ENCODE data around the gene PC. TPM values are rescaled to one million over a fixed set of nuclear protein-coding genes. Genes with fewer than 3 reads are reported as not detected.

PC gene
- total RNA-seq, 2 donors from 2014 or later, result 12.2 to 81.7 TPM

- Histone ChIP-seq H3K36me3 (replicated peaks in 1 of 2; ENCODE audit: insufficient read depth in 1 of 2, low read depth in 2 of 2) (no peaks in the 10 kb centered on the region), H3K4me3 (no peak overlapping the region), H3K9me3 (no peaks in the 10 kb centered on the region), H3K4me1 (peaks cover 30% of the 10 kb centered on the region), H3K27me3 (no peaks in the 10 kb centered on the region), H3K27ac (peak overlapping the region in 3 of 4 donors; percentile 46 to 71 (median 61))
- DNase-seq, result peak; percentile 79 to 85 (median 84)
- intact Hi-C loops (cut with DNase I), result no loop called here
- ATAC-seq, result peak; percentile 93
- 58 to 94% methylated on average over 4 to 8 of the region's 8 CpGs for WGBS, 2 donors
- no peak for TF ChIP-seq POLR2A (IDR thresholded peaks at IDR 0.05)
- TF ChIP-seq, protein P1, sequence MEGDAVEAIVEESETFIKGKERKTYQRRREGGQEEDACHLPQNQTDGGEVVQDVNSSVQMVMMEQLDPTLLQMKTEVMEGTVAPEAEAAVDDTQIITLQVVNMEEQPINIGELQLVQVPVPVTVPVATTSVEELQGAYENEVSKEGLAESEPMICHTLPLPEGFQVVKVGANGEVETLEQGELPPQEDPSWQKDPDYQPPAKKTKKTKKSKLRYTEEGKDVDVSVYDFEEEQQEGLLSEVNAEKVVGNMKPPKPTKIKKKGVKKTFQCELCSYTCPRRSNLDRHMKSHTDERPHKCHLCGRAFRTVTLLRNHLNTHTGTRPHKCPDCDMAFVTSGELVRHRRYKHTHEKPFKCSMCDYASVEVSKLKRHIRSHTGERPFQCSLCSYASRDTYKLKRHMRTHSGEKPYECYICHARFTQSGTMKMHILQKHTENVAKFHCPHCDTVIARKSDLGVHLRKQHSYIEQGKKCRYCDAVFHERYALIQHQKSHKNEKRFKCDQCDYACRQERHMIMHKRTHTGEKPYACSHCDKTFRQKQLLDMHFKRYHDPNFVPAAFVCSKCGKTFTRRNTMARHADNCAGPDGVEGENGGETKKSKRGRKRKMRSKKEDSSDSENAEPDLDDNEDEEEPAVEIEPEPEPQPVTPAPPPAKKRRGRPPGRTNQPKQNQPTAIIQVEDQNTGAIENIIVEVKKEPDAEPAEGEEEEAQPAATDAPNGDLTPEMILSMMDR (IDR thresholded peaks at IDR 0.05), result no peak
Observed at GRCh38 chr11:66985508-66986177, 27.5 kb upstream of the PC start.

- no peak overlapping the region for H3K4me3 ChIP-seq
- WGBS, 2 donors, result 81 to 91% methylated on average over 5 of the region's 5 CpGs
- DNase-seq, result no peak
- peak overlapping the region in 1 of 4 donors; percentile 15 for H3K27ac ChIP-seq
- H3K9me3 ChIP-seq, result peaks cover 0 to 3% (median 0%) of the 10 kb centered on the region in 3 donors
- no peaks in the 10 kb centered on the region for H3K36me3 ChIP-seq (replicated peaks in 1 of 2; ENCODE audit: insufficient read depth in 1 of 2, low read depth in 2 of 2)
- no peak for ATAC-seq
- intact Hi-C loops (cut with DNase I), result no loop called here
- TF ChIP-seq, protein P1 (IDR thresholded peaks at IDR 0.05), result no peak
- TF ChIP-seq POLR2A (IDR thresholded peaks at IDR 0.05), result no peak
- no peaks in the 10 kb centered on the region for H3K27me3 ChIP-seq
- H3K4me1 ChIP-seq, result peaks cover 30% of the 10 kb centered on the region
Observed at GRCh38 chr11:66983275-66983924, 25.2 kb upstream of the PC start.

DNA sequence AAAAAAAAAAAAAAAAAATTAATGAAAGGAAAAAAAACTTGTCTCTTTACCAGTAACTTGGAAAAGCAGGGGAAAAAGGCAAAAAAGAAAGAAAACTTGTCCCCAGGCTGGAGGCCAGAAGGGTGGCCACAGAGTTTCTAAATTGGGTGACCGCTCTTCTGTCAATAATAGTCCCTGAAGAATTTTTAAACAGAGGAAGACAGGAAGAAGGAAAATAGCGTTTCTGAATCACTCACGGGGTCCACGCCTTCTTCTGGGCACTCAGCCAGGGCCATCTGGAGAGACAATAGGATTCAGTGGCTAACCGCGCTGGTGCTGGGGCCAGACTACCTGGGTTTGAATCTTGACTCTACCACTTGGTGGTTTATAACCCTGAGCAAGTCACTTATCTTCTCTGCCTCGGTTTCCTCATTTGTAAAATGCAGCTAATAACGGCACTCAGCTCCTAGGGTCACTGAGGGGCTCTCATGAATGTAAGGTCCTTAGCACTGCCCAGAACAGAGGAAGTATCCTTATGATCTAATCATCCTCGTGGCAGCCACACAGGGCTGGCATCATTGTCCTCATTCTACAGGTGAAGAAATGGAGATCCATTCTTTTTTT is 23.9 kb upstream of the PC start:
- no peak overlapping the region for H3K4me3 ChIP-seq
- H3K4me1 ChIP-seq, result peaks cover 30% of the 10 kb centered on the region
- no peak overlapping the region for H3K27ac ChIP-seq
- H3K27me3 ChIP-seq, result no peaks in the 10 kb centered on the region
- intact Hi-C loops (cut with DNase I), result no loop called here
- TF ChIP-seq, protein P1 (IDR thresholded peaks at IDR 0.05), result no peak
- no peak for TF ChIP-seq POLR2A (IDR thresholded peaks at IDR 0.05)
- DNase-seq (peak; percentile 52 to 74 (median 58)), ATAC-seq (no peak)
- no peaks in the 10 kb centered on the region for H3K36me3 ChIP-seq (replicated peaks in 1 of 2; ENCODE audit: insufficient read depth in 1 of 2, low read depth in 2 of 2)
- 33 to 39% methylated on average over 9 of the region's 9 CpGs for WGBS, 2 donors
- H3K9me3 ChIP-seq, result peaks cover 0 to 3% (median 0%) of the 10 kb centered on the region in 3 donors

GRCh38 chr11:66979336-66979980 is 21.3 kb upstream of the PC start:
- Histone ChIP-seq H3K4me3 (no peak overlapping the region), H3K36me3 (replicated peaks in 1 of 2; ENCODE audit: insufficient read depth in 1 of 2, low read depth in 2 of 2) (no peaks in the 10 kb centered on the region), H3K27me3 (no peaks in the 10 kb centered on the region), H3K27ac (no peak overlapping the region), H3K4me1 (peaks cover 10% of the 10 kb centered on the region), H3K9me3 (peaks cover 0 to 3% (median 0%) of the 10 kb centered on the region in 3 donors)
- DNase-seq (no peak), ATAC-seq (no peak)
- intact Hi-C loops (cut with DNase I), result no loop called here
- 94 to 98% methylated on average over 2 of the region's 2 CpGs for WGBS, 2 donors
- TF ChIP-seq POLR2A (IDR thresholded peaks at IDR 0.05), result no peak
- TF ChIP-seq, protein P1 (IDR thresholded peaks at IDR 0.05), result no peak

Measured in body of pancreas (tissue), 4 donors.